Natural killer cell (primary cell): ENCODE measurements around the gene SHLD2. TPM values are rescaled to one million over a fixed set of nuclear protein-coding genes. Genes with fewer than 3 reads are reported as not detected.

ENCODE experiments used
- ATAC-seq, 3 donors: fragments of 150-1000 bp in 2 of 3; fragments of 200-7000 bp in 1 of 3; cut with Tn5 transposase; 1 replicate in 1 of 3; 2 replicates in 2 of 3; pipeline ENCODE4 v1.10.0; 2021; ENCODE audit warnings: mild to moderate bottlenecking in 2 of 3, moderate library complexity in 2 of 3
- DNase-seq, 2 donors: peaks; one replicate each; pipeline versions ENCODE4 v3.0.0 to v3.0.0-alpha.2; 2013 to 2021; ENCODE audit warnings: mixed read lengths in 1 of 2
- H3K27ac ChIP-seq: one replicate; pipeline ENCODE4 v1.5.1; 2013; ENCODE audit warnings: mild to moderate bottlenecking, low read length
- H3K27me3 ChIP-seq: one replicate; pipeline ENCODE4 v1.6.1; 2013; ENCODE audit warnings: low read length; ENCODE audit not compliant: control insufficient read depth, insufficient read depth
- H3K36me3 ChIP-seq: one replicate; pipeline ENCODE4 v1.6.1; 2013; ENCODE audit warnings: low read length; ENCODE audit not compliant: control insufficient read depth, insufficient read depth
- H3K4me1 ChIP-seq: one replicate; pipeline ENCODE4 v1.6.1; 2013; ENCODE audit warnings: low read length; ENCODE audit not compliant: control insufficient read depth, insufficient read depth
- H3K4me3 ChIP-seq: one replicate; pipeline ENCODE4 v1.5.1; 2013; ENCODE audit warnings: low read length
- H3K9me3 ChIP-seq: one replicate; pipeline ENCODE4 v1.6.1; 2013; ENCODE audit warnings: low read length; ENCODE audit not compliant: control insufficient read depth, insufficient read depth
- H3K27ac Mint-ChIP-seq, 2 donors: one replicate each; pipeline ENCODE4 v1.8.0; 2022; ENCODE audit warnings: mild to moderate bottlenecking in 2 of 2, mixed read lengths in 2 of 2, moderate library complexity in 1 of 2
- H3K27me3 Mint-ChIP-seq, 2 donors: one replicate each; pipeline ENCODE4 v1.8.0; 2022; ENCODE audit warnings: low read depth in 2 of 2, mixed read lengths in 2 of 2
- H3K36me3 Mint-ChIP-seq: one replicate; pipeline ENCODE4 v1.8.0; 2022; ENCODE audit warnings: mixed read lengths
- H3K4me1 Mint-ChIP-seq, 2 donors: one replicate each; pipeline ENCODE4 v1.8.0; 2022; ENCODE audit warnings: mixed read lengths in 2 of 2
- H3K4me3 Mint-ChIP-seq: one replicate; pipeline ENCODE4 v1.8.0; 2022; ENCODE audit warnings: mild to moderate bottlenecking, moderate library complexity, mixed read lengths
- H3K9me3 Mint-ChIP-seq, 2 donors: one replicate each; pipeline ENCODE4 v1.8.0; 2022; ENCODE audit warnings: mixed read lengths in 2 of 2
- WGBS: methylation state at CpG from one replicate; pipeline ENCODE4 v1.1.7; 2013; ENCODE audit warnings: missing lambda C conversion rate; ENCODE audit not compliant: insufficient coverage; 5-methylcytosine and 5-hydroxymethylcytosine counted together
- intact Hi-C: fragments of 100-400 bp; cut with micrococcal nuclease; formaldehyde crosslinking; loops from one replicate; pipeline ENCODE4 v1.14.2; 2022
- total RNA-seq, 4 donors: library from RNA; stranded (reverse); fragments of 120-200 nt in 1 of 4; gene quantifications; one replicate each; pipeline versions ENCODE4 v1.2.3 to v1.2.4, GENCODE V29; 2013 to 2022
- TF ChIP-seq, protein P1 (sequence below): fragments of 200-600 bp; IDR thresholded peaks from one replicate; pipeline ENCODE4 v1.8.0; 2022; ENCODE audit warnings: antibody characterized with exemption

SHLD2 gene
- total RNA-seq, 3 donors from 2014 or later (not counting 1 experiment from before 2014, with no cell fraction given): 32.6 to 37.5 (median 34.1) TPM

DNA sequence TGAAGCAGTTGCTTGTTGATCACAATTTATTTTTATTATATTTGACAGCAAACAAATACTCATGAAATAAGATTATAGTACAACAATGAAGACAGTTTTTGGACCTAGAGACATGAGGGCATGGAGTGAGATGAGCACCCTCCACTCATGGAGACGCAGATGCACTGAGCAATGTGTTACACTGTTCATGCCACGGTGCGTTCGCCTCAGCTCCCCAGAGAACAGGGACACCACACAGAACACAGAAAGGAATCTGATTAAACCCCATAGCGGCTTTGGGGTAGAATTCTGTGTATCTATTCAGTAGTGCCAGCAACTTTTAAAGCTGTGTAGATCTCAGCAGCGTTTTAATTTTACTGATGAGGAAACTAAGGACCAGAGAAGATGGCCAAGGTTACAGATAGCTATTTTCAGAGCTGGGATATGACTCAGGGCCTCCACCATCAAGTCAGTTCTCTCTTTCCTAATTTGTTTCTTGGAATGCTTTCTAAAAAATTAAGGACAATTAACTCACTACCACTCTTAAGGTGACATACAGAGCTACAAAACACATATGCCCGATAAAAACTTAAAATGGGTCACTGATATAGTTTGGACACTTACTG, 41.3 kb upstream of the SHLD2 start:
- Mint-ChIP-seq H3K4me3 (no peak overlapping the region), H3K36me3 (no peaks in the 10 kb centered on the region)

DNA sequence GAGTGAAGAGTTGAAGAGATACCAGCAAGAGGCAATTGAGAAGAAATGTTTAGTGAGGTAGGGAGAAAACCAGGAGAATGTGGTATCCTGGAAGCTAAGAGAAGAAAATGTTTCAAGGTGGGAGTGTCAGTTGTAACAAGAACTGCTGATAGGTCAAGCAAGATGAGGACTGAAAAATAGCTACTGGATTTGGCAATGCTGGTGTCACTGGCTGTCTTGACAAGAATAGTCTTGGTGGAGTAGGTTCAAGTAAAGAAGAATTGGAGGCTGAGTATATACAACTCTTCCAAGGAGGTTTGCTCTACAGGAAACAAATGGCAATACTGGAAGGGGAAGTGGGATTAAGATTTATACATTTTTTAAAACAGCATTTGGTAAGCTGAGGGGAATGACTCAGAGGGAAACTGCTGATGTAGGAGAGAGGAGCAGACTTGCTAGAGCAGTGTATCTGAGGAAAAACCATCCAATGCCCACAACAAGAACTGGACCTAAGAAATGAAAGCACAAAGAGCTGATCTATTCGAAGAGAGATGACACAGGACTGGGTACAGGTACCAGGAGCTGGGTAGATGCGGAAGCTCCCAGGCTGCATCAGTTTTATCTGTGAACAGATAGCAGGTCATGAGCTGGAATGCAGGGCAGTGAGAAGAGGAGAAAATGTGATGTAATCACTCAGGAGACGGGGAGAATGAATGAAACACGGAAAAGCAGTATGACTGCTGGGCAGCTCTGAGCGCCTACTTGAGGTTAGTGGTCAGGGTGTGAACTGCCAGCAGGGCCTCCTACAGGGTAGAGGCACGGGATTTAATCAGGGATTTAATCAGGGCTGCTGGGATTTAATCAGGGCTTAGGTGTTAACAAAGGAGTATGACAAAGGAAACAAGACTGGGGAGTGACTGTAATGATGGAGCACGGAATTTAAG, 40.4 kb upstream of the SHLD2 start:
- H3K27me3 Mint-ChIP-seq: no peaks in the 10 kb centered on the region
- DNase-seq (no peak), ATAC-seq (peak in 2 of 3 donors; percentile 60 to 65)
- no peaks in the 10 kb centered on the region for H3K4me1 Mint-ChIP-seq
- no peaks in the 10 kb centered on the region for H3K36me3 Mint-ChIP-seq
- WGBS: 33% methylated on average over 7 of the region's 7 CpGs
- H3K9me3 Mint-ChIP-seq: no peaks in the 10 kb centered on the region
- TF ChIP-seq, protein P1, sequence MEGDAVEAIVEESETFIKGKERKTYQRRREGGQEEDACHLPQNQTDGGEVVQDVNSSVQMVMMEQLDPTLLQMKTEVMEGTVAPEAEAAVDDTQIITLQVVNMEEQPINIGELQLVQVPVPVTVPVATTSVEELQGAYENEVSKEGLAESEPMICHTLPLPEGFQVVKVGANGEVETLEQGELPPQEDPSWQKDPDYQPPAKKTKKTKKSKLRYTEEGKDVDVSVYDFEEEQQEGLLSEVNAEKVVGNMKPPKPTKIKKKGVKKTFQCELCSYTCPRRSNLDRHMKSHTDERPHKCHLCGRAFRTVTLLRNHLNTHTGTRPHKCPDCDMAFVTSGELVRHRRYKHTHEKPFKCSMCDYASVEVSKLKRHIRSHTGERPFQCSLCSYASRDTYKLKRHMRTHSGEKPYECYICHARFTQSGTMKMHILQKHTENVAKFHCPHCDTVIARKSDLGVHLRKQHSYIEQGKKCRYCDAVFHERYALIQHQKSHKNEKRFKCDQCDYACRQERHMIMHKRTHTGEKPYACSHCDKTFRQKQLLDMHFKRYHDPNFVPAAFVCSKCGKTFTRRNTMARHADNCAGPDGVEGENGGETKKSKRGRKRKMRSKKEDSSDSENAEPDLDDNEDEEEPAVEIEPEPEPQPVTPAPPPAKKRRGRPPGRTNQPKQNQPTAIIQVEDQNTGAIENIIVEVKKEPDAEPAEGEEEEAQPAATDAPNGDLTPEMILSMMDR: no peak
- no peak overlapping the region for H3K4me3 Mint-ChIP-seq
- H3K9me3 ChIP-seq: no peaks in the 10 kb centered on the region
- no peak overlapping the region for H3K27ac ChIP-seq
- intact Hi-C loops: no loop called here
- H3K27me3 ChIP-seq: no peaks in the 10 kb centered on the region
- peaks cover 74% of the 10 kb centered on the region for H3K36me3 ChIP-seq
- peaks cover 5% of the 10 kb centered on the region for H3K4me1 ChIP-seq
- no peak overlapping the region for H3K27ac Mint-ChIP-seq
- no peak overlapping the region for H3K4me3 ChIP-seq

More for the DNA sequence above, 41.3 kb upstream of the SHLD2 start:
- Histone ChIP-seq H3K27ac (no peak overlapping the region), H3K27me3 (no peaks in the 10 kb centered on the region), H3K36me3 (peaks cover 69% of the 10 kb centered on the region), H3K4me3 (no peak overlapping the region), H3K9me3 (no peaks in the 10 kb centered on the region), H3K4me1 (peaks cover 5% of the 10 kb centered on the region)
- ATAC-seq (no peak), DNase-seq (no peak)
- Mint-ChIP-seq H3K9me3 (no peaks in the 10 kb centered on the region), H3K27ac (no peak overlapping the region), H3K4me1 (no peaks in the 10 kb centered on the region), H3K27me3 (no peaks in the 10 kb centered on the region)
- intact Hi-C loops: no loop called here
- over 99% methylated on average over 6 of the region's 7 CpGs for WGBS
- TF ChIP-seq, protein P1: no peak

DNA sequence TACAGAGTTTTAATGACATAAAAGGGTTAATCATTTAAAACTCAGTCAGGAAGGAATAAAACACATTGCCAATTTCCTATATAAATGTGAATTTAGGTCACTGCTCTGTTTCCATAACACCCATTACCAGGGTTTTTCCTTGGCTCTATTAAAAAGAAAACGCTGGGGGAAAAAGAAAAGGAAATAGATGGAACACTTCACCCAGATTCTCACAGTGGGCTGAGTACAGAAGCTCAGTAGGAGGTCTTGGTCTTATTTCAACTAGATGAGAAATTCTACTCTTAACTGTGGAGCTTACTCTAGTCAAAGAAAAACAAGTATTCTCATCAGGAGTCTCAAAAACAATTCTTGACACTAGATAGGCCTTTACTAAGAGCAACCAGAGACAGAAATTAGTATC, 36.8 kb upstream of the SHLD2 start:
- ATAC-seq (no peak), DNase-seq (no peak)
- no CpG with 5 or more reads among the region's 1 CpG for WGBS
- Histone ChIP-seq H3K9me3 (no peaks in the 10 kb centered on the region), H3K27me3 (no peaks in the 10 kb centered on the region), H3K4me1 (peaks cover 5% of the 10 kb centered on the region), H3K27ac (no peak overlapping the region), H3K36me3 (peaks cover 72% of the 10 kb centered on the region), H3K4me3 (no peak overlapping the region)
- peak overlapping the region in 1 of 2 donors; percentile 31 for H3K27ac Mint-ChIP-seq
- H3K4me1 Mint-ChIP-seq: no peaks in the 10 kb centered on the region
- intact Hi-C loops: no loop called here
- H3K4me3 Mint-ChIP-seq: no peak overlapping the region
- H3K9me3 Mint-ChIP-seq: no peaks in the 10 kb centered on the region
- TF ChIP-seq, protein P1: no peak
- no peaks in the 10 kb centered on the region for H3K27me3 Mint-ChIP-seq
- H3K36me3 Mint-ChIP-seq: no peaks in the 10 kb centered on the region
